ENCODE data around the gene TMEM44. TPM values are rescaled to one million over a fixed set of nuclear protein-coding genes. Genes with fewer than 3 reads are reported as not detected.
"Not testable (repeated sequence)": the region's sequence is repeated elsewhere in the genome, so short reads cannot be mapped to it uniquely, and the experiment has no call there.

The TMEM44 gene
- total and polyA plus RNA-seq, 7 experiments from 2014 or later: 0.33 to 2.6 (median 1.3) TPM

DNA sequence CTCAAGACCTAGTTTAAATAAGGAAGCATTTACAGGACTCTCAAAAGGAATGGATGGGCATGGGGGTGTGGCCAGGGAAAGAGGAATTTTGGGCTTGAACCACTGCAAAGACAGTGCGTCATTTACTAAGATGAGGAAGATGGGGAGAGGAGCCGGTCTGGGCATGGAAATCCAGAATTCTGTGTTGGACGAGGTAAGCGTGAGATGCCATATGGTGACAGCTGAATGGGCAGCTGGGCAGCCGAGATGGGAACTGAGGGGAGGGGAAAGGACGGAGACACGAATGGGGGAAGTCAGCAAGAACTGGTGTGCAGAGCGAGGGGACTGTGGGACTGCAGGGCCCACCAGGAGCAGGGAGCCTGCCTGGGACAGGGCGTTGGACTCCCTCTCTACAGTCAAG is 24.2 kb downstream of the TMEM44 start:
- no peaks in the 10 kb centered on the region for H3K27me3 ChIP-seq (ENCODE audit: control insufficient read depth in 2 of 2, insufficient read depth in 2 of 2, low read length in 2 of 2)
- Mint-ChIP-seq H3K9me3 (peaks cover 0 to 4% (median 0%) of the 10 kb centered on the region in 11 donors), H3K4me1 (peaks cover 0 to 3% (median 0%) of the 10 kb centered on the region in 7 donors), H3K27ac (no peak overlapping the region), H3K27me3 (no peaks in the 10 kb centered on the region), H3K36me3 (no peaks in the 10 kb centered on the region), H3K4me3 (no peak overlapping the region)
- ChIA-PET CTCF (no interaction called here), POLR2A (no interaction called here)
- no peak overlapping the region for H3K4me3 ChIP-seq (ENCODE audit: low read length)
- no peaks in the 10 kb centered on the region for H3K36me3 ChIP-seq (ENCODE audit: control insufficient read depth in 2 of 3, insufficient read depth in 3 of 3, low read length in 3 of 3)
- no peak for ATAC-seq
- no peak for DNase-seq
- no peaks in the 10 kb centered on the region for H3K4me1 ChIP-seq (ENCODE audit: control insufficient read depth in 2 of 2, insufficient read depth in 2 of 2, low read length in 2 of 2)
- H3K9me3 ChIP-seq (ENCODE audit: control insufficient read depth in 2 of 3, low read length in 3 of 3): no peaks in the 10 kb centered on the region
- intact Hi-C loops (cut with micrococcal nuclease): no loop called here
- no peak overlapping the region for H3K27ac ChIP-seq (ENCODE audit: low read depth, low read length)

DNA sequence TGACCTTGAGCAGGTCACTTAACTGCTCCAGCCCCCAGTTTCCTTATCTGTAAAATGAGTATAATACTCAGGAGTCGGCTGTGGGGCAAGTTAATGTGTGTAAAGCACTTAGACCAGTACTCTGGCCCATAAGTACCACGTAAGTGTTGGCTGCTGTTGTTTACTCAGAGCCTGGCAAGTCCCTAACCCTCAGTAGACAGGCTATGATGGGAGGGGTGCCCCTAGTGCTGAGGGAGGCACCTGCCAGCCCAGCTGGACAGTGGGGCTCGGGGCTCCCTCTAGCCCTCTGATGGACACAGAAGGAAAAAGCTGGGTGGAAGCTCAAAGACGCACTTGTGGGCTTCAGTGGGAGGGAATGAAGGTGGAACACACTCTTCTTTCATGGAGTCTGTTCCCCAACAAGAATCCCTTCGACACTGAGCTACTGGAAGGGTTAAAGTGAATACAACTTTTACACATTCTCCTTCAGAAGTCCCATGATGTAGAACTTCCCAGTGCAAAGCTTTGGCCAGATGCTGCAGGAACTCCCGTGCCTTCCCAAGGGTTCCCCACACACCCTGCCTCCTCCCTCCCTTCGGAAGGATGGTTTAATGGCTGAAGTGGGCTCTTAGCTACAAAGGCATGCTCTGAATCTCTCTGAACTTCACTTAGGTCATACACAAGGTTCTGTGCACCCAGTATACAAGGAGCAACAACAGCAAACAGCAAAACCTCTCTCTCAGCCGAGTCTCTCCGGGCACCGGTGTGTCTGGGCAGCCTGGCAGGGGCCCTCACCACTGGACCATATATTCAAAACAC is 25.4 kb downstream of the TMEM44 start:
- Mint-ChIP-seq H3K4me1 (peaks cover 0 to 3% (median 0%) of the 10 kb centered on the region in 7 donors), H3K9me3 (peaks cover 0 to 4% (median 0%) of the 10 kb centered on the region in 11 donors), H3K27ac (no peak overlapping the region), H3K4me3 (no peak overlapping the region), H3K36me3 (no peaks in the 10 kb centered on the region), H3K27me3 (no peaks in the 10 kb centered on the region)
- H3K36me3 ChIP-seq (ENCODE audit: control insufficient read depth in 2 of 3, insufficient read depth in 3 of 3, low read length in 3 of 3): no peaks in the 10 kb centered on the region
- intact Hi-C loops (cut with micrococcal nuclease): no loop called here
- no peaks in the 10 kb centered on the region for H3K27me3 ChIP-seq (ENCODE audit: control insufficient read depth in 2 of 2, insufficient read depth in 2 of 2, low read length in 2 of 2)
- CTCF ChIA-PET: no interaction called here
- no peak overlapping the region for H3K27ac ChIP-seq (ENCODE audit: low read depth, low read length)
- DNase-seq (no peak), ATAC-seq (no peak)
- no peaks in the 10 kb centered on the region for H3K9me3 ChIP-seq (ENCODE audit: control insufficient read depth in 2 of 3, low read length in 3 of 3)
- no peaks in the 10 kb centered on the region for H3K4me1 ChIP-seq (ENCODE audit: control insufficient read depth in 2 of 2, insufficient read depth in 2 of 2, low read length in 2 of 2)
- POLR2A ChIA-PET: no interaction called here
- no peak overlapping the region for H3K4me3 ChIP-seq (ENCODE audit: low read length)

DNA sequence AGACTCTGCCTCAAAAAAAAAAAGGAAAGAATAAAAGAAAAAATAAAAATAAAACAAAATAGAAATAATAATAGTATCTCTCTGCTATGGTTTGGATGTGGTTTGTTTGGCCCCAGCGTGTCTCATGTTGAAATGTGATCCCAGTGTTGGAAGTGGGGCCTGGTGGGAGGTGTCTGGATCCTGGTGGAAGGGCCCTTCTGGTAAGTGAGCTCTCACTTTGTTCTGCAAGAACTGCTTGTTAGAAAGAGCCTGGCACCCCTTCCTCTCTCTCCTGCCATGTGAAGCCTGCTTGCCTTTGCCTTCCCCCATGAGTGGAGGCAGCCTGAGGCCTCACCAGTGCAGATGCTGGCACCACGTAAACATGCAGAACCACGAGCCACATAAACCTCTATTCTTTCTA is 26.3 kb downstream of the TMEM44 start:
- H3K4me1 Mint-ChIP-seq: no peaks in the 10 kb centered on the region
- no peaks in the 10 kb centered on the region for H3K4me1 ChIP-seq (ENCODE audit: control insufficient read depth in 2 of 2, insufficient read depth in 2 of 2, low read length in 2 of 2)
- ATAC-seq (no peak), DNase-seq (no peak)
- H3K36me3 ChIP-seq (ENCODE audit: control insufficient read depth in 2 of 3, insufficient read depth in 3 of 3, low read length in 3 of 3): no peaks in the 10 kb centered on the region
- no peaks in the 10 kb centered on the region for H3K9me3 ChIP-seq (ENCODE audit: control insufficient read depth in 2 of 3, low read length in 3 of 3)
- ChIA-PET POLR2A (no interaction called here), CTCF (no interaction called here)
- no peaks in the 10 kb centered on the region for H3K27me3 Mint-ChIP-seq
- H3K4me3 Mint-ChIP-seq: no peak overlapping the region
- H3K27ac Mint-ChIP-seq: no peak overlapping the region
- no peaks in the 10 kb centered on the region for H3K36me3 Mint-ChIP-seq
- no peak overlapping the region for H3K27ac ChIP-seq (ENCODE audit: low read depth, low read length)
- intact Hi-C loops (cut with micrococcal nuclease): no loop called here
- no peak overlapping the region for H3K4me3 ChIP-seq (ENCODE audit: low read length)
- H3K27me3 ChIP-seq (ENCODE audit: control insufficient read depth in 2 of 2, insufficient read depth in 2 of 2, low read length in 2 of 2): no peaks in the 10 kb centered on the region
- peaks cover 0 to 4% (median 0%) of the 10 kb centered on the region in 11 donors for H3K9me3 Mint-ChIP-seq

DNA sequence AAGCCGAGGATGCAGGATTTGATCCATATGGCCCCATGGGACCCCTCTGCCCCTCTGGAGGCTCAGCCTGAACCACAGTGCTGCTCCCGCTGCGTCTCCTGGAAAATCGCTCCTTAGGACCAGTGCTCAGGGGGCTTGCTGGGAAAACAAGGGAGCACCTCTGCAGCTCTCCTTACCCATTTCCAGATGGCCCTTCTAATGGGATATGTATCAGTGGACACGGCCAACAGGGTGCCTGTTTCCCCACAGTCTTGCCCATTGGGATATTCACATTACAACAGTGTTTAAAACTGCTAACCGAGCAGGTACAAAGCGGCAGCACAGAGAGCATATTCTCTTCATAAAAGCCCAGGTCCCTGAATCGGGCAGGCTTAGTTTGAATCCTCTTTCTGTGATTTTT is 27.1 kb downstream of the TMEM44 start:
- intact Hi-C loops (cut with micrococcal nuclease): no loop called here
- CTCF ChIA-PET: no interaction called here
- POLR2A ChIA-PET: no interaction called here
- H3K36me3 ChIP-seq (ENCODE audit: control insufficient read depth in 2 of 3, insufficient read depth in 3 of 3, low read length in 3 of 3): no peaks in the 10 kb centered on the region
- no peak for DNase-seq
- H3K27me3 Mint-ChIP-seq: no peaks in the 10 kb centered on the region
- H3K36me3 Mint-ChIP-seq: no peaks in the 10 kb centered on the region
- no peaks in the 10 kb centered on the region for H3K4me1 Mint-ChIP-seq
- H3K4me1 ChIP-seq (ENCODE audit: control insufficient read depth in 2 of 2, insufficient read depth in 2 of 2, low read length in 2 of 2): no peaks in the 10 kb centered on the region
- no peaks in the 10 kb centered on the region for H3K9me3 ChIP-seq (ENCODE audit: control insufficient read depth in 2 of 3, low read length in 3 of 3)
- no peaks in the 10 kb centered on the region for H3K27me3 ChIP-seq (ENCODE audit: control insufficient read depth in 2 of 2, insufficient read depth in 2 of 2, low read length in 2 of 2)
- ATAC-seq: no peak
- peaks cover 0 to 4% (median 0%) of the 10 kb centered on the region in 11 donors for H3K9me3 Mint-ChIP-seq
- no peak overlapping the region for H3K4me3 ChIP-seq (ENCODE audit: low read length)
- H3K27ac Mint-ChIP-seq: no peak overlapping the region
- no peak overlapping the region for H3K27ac ChIP-seq (ENCODE audit: low read depth, low read length)
- H3K4me3 Mint-ChIP-seq: no peak overlapping the region

DNA sequence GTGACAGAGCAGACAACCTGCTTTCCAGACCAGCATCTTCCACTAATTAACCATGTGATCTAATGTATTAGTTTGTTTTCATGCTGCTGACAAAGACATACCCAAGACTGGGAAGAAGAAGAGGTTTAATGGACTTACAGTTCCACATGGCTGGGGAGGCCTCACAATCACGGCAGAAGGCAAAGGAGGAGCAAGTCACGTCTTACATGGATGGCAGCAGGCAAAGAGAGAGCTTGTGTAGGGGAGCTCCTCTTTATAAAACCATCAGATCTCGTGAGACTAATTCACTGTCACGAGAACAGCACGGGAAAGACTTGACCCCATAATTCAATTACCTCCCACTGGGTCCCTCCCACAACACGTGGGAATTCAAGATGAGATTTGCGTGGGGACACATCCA is 27.9 kb downstream of the TMEM44 start:
- DNase-seq; H3K27ac ChIP-seq (ENCODE audit: low read depth, low read length); H3K27ac Mint-ChIP-seq; H3K9me3 Mint-ChIP-seq; H3K36me3 ChIP-seq (ENCODE audit: control insufficient read depth in 2 of 3, insufficient read depth in 3 of 3, low read length in 3 of 3); H3K9me3 ChIP-seq (ENCODE audit: control insufficient read depth in 2 of 3, low read length in 3 of 3); H3K4me1 ChIP-seq (ENCODE audit: control insufficient read depth in 2 of 2, insufficient read depth in 2 of 2, low read length in 2 of 2); H3K4me3 ChIP-seq (ENCODE audit: low read length); H3K36me3 Mint-ChIP-seq; H3K27me3 Mint-ChIP-seq; H3K27me3 ChIP-seq (ENCODE audit: control insufficient read depth in 2 of 2, insufficient read depth in 2 of 2, low read length in 2 of 2); intact Hi-C loops (cut with micrococcal nuclease); ATAC-seq; H3K4me3 Mint-ChIP-seq; H3K4me1 Mint-ChIP-seq: not testable (repeated sequence)
- CTCF ChIA-PET: interaction anchor here (1.3 kb wide), 1 partner anchor 133 kb away, joined by 3 read pairs; no protein-coding TSS in a partner anchor
- POLR2A ChIA-PET: interaction anchor here (0.6 kb wide), 1 partner anchor 543 kb away, joined by 4 read pairs; no protein-coding TSS in a partner anchor

DNA sequence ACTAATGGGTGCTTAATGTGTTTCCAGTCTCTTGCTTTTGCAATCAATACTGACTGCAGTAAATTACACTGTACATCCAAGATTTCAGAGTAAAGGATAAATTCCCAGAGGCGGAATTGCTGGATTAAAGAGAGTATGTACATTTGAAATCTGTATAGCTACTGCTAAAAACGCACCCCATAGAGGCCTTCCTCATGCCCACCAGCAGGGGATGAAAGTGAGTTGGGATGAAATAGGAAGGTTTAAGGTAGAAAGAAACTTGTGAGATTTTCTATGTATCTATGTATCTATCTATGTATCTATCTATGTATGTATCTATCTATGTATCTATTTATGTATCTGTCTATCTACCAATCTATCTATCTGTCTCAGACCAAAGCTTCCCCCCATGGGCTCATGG is 28.4 kb downstream of the TMEM44 start:
- no peaks in the 10 kb centered on the region for H3K4me1 ChIP-seq (ENCODE audit: control insufficient read depth in 2 of 2, insufficient read depth in 2 of 2, low read length in 2 of 2)
- Mint-ChIP-seq H3K27ac (no peak overlapping the region), H3K4me1 (no peaks in the 10 kb centered on the region), H3K27me3 (no peaks in the 10 kb centered on the region), H3K4me3 (no peak overlapping the region), H3K36me3 (no peaks in the 10 kb centered on the region), H3K9me3 (no peaks in the 10 kb centered on the region)
- H3K9me3 ChIP-seq (ENCODE audit: control insufficient read depth in 2 of 3, low read length in 3 of 3): no peaks in the 10 kb centered on the region
- ChIA-PET POLR2A (no interaction called here), CTCF (interaction anchor here (1.3 kb wide), 1 partner anchor 133 kb away, joined by 3 read pairs; no protein-coding TSS in a partner anchor)
- ATAC-seq (no peak), DNase-seq (no peak)
- no peaks in the 10 kb centered on the region for H3K27me3 ChIP-seq (ENCODE audit: control insufficient read depth in 2 of 2, insufficient read depth in 2 of 2, low read length in 2 of 2)
- intact Hi-C loops (cut with micrococcal nuclease): no loop called here
- no peak overlapping the region for H3K27ac ChIP-seq (ENCODE audit: low read depth, low read length)
- no peak overlapping the region for H3K4me3 ChIP-seq (ENCODE audit: low read length)
- no peaks in the 10 kb centered on the region for H3K36me3 ChIP-seq (ENCODE audit: control insufficient read depth in 2 of 3, insufficient read depth in 3 of 3, low read length in 3 of 3)

DNA sequence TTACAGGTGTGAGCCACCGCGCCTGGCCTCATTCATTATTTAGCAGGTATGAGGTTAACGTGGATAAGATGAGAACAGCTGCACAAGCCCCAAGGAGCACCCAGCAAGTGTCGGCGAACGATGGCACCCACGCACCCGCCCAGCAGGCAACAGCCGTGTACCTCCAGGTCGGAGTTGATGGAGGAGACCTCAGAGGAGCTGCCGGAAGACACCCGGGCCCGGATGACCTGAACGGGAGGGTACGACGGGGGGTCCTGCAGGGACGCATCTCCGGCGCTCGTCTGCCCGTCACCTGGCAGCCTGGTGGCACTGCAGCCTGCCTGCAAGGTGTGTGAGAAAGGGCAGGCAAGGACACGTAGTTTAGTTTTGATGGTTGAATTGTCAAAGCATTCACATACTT is 29.1 kb downstream of the TMEM44 start:
- H3K36me3 Mint-ChIP-seq: no peaks in the 10 kb centered on the region
- intact Hi-C loops (cut with micrococcal nuclease): no loop called here
- CTCF ChIA-PET: no interaction called here
- Histone ChIP-seq H3K9me3 (ENCODE audit: control insufficient read depth in 2 of 3, low read length in 3 of 3) (no peaks in the 10 kb centered on the region), H3K4me3 (ENCODE audit: low read length) (no peak overlapping the region), H3K4me1 (ENCODE audit: control insufficient read depth in 2 of 2, insufficient read depth in 2 of 2, low read length in 2 of 2) (no peaks in the 10 kb centered on the region), H3K36me3 (ENCODE audit: control insufficient read depth in 2 of 3, insufficient read depth in 3 of 3, low read length in 3 of 3) (no peaks in the 10 kb centered on the region), H3K27ac (ENCODE audit: low read depth, low read length) (no peak overlapping the region), H3K27me3 (ENCODE audit: control insufficient read depth in 2 of 2, insufficient read depth in 2 of 2, low read length in 2 of 2) (no peaks in the 10 kb centered on the region)
- no peaks in the 10 kb centered on the region for H3K9me3 Mint-ChIP-seq
- POLR2A ChIA-PET: no interaction called here
- H3K4me1 Mint-ChIP-seq: no peaks in the 10 kb centered on the region
- no peaks in the 10 kb centered on the region for H3K27me3 Mint-ChIP-seq
- no peak overlapping the region for H3K27ac Mint-ChIP-seq
- ATAC-seq: no peak
- no peak for DNase-seq
- no peak overlapping the region for H3K4me3 Mint-ChIP-seq
